Heart left ventricle (tissue), 13 donors: ENCODE measurements around the gene CDC14B.

Experiments
- CTCF ChIP-seq, 12 donors: fragments of 200-600 bp; sonication (generic) in 4 of 12; IDR thresholded peaks; one replicate each; pipeline versions ENCODE4 v1.5.0 to v1.8.0; 2018 to 2022; ENCODE audit warnings: antibody characterized with exemption in 12 of 12, mild to moderate bottlenecking in 5 of 12
- POLR2A ChIP-seq, 2 donors: fragments of 450-650 bp; IDR thresholded peaks; one replicate each; pipeline ENCODE4 v1.6.1; 2017; ENCODE audit warnings: antibody characterized with exemption in 2 of 2, mild to moderate bottlenecking in 2 of 2, moderate library complexity in 2 of 2
- donor health status: ischemic (EF 13 %, LVEDD 7.1; RV severe dilation, severe dysfunction).
- donor health status: DM: no; HTN: yes; CAD: no.
- donor health status: DM: no; HTN: no; CAD: no.
- donor health status: ischemic (EF 25% LVEDD 6.9; RV normal size, moderate dysfunction).
- donor health status: ischemic (EF 25% LVEDD 5.7; RV mildly dilated, moderate dysfunction).
- donor health status: ischemic (EF 35%, LVEDD 5.7; RV mildly dilated, moderate dysfunction).
- donor health status: nonischemic (EF 11% LVEDD 7.7; RV severe dilation, severe dysfunction).
- donor health status: DM: yes; HTN: yes; CAD: no.
- donor health status: PGD.
- donor health status: ischemic (EF 29% LVEDD 5.4; RV normal size, mild dysfunction).
- donor health status: nonischemic (EF 23%, LVEDD 6.1; RV moderate dilation, normal function).

DNA sequence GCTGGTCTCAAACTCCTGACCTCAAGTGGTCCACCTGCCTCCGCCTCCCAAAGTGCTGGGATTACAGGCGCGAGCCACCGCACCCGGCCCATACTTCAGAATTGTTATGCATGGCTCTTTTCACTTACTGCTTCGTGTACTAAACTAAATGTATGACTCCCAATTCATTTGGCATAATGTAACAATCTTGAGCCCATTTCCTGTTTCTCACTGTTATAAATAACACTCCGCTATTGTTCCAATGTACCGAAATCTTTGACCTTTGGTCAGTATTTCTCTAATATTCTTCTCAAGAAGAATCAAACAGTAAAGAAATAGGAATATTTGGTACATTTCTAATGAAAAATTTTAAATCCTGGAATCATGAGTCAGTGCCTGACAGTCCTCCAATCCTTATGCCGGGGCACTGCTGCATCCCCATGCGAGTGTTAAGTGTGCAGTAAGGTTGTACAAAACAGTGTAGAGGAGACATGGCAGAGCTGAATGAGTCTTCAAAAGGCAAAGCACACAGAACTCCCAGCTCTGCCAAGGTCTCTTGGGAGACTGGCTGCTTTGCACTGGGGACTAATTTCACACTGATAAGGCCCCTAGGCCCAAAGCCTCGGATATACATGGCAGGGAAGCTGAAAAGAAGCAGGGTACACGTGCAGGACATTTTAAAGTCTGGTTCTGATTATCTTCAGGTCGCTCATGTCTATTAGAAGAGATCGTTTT lies 111.3 kb downstream of the CDC14B start:
- TF ChIP-seq CTCF (IDR thresholded peaks at IDR 0.05) (no peak), POLR2A (IDR thresholded peaks at IDR 0.05) (no peak)
